ENCODE measurements around the gene CDH3. TPM values are rescaled to one million over a fixed set of nuclear protein-coding genes. Genes with fewer than 3 reads are reported as not detected.

The CDH3 gene
- total and polyA plus RNA-seq, 2 donors (not counting 1 experiment from before 2014, with no cell fraction given): 0.17 to 0.24 TPM

GRCh38 chr16:68719993-68720489 is 74.9 kb downstream of the CDH3 start:
- Histone ChIP-seq H3K4me1 (ENCODE audit: control insufficient read depth in 2 of 2, insufficient read depth in 2 of 2, low read length in 2 of 2) (peaks cover 0 to 2% of the 10 kb centered on the region in 2 donors), H3K27ac (ENCODE audit: low read length in 2 of 2) (no peak overlapping the region), H3K4me2 (replicated peaks; ENCODE audit: low read depth, low read length, poor library complexity, severe bottlenecking) (no peak overlapping the region), H3K36me3 (replicated peaks in 1 of 2; ENCODE audit: control extremely low read depth in 1 of 2, control insufficient read depth in 1 of 2, extremely low read depth in 1 of 2, insufficient read depth in 2 of 2, low read length in 1 of 2) (no peaks in the 10 kb centered on the region), H3K4me3 (ENCODE audit: control extremely low read depth in 1 of 5, extremely low read depth in 1 of 5, insufficient read depth in 1 of 5, low read depth in 2 of 5, low read length in 4 of 5) (no peak overlapping the region), H2AFZ (ENCODE audit: insufficient read depth, low read depth, low read length, poor library complexity, severe bottlenecking) (no peak overlapping the region), H3K79me2 (ENCODE audit: control insufficient read depth, insufficient read depth, low read length) (no peaks in the 10 kb centered on the region), H3K9ac (ENCODE audit: low read length) (no peak overlapping the region), H4K20me1 (ENCODE audit: control insufficient read depth, insufficient read depth, low read length, poor library complexity, severe bottlenecking) (no peaks in the 10 kb centered on the region), H3K27me3 (replicated peaks in 1 of 4; ENCODE audit: control extremely low read depth in 1 of 4, control insufficient read depth in 3 of 4, insufficient read depth in 4 of 4, low read length in 3 of 4) (no peaks in the 10 kb centered on the region), H3K9me3 (ENCODE audit: control extremely low read depth in 1 of 3, control insufficient read depth in 2 of 3, insufficient read depth in 1 of 3, low read length in 2 of 3) (peaks cover 0 to 3% (median 0%) of the 10 kb centered on the region in 3 donors)
- Mint-ChIP-seq H3K4me1 (peaks cover 10% of the 10 kb centered on the region), H3K9me3 (ENCODE audit: insufficient read depth) (peaks cover 2% of the 10 kb centered on the region), H3K27ac (peak overlapping the region; percentile 68), H3K4me3 (no peak overlapping the region), H3K27me3 (no peaks in the 10 kb centered on the region)
- no peak for DNase-seq
- peak; percentile 83 for ATAC-seq (ENCODE audit: low read depth)
- WGBS (ENCODE audit: insufficient coverage): 43% methylated on average over 1 of the region's 2 CpGs
- intact Hi-C loops (cut with micrococcal nuclease): loop anchor here (5.0 kb wide), 1 partner anchor 37 kb away; no protein-coding TSS in a partner anchor
- TF ChIP-seq, protein P1, sequence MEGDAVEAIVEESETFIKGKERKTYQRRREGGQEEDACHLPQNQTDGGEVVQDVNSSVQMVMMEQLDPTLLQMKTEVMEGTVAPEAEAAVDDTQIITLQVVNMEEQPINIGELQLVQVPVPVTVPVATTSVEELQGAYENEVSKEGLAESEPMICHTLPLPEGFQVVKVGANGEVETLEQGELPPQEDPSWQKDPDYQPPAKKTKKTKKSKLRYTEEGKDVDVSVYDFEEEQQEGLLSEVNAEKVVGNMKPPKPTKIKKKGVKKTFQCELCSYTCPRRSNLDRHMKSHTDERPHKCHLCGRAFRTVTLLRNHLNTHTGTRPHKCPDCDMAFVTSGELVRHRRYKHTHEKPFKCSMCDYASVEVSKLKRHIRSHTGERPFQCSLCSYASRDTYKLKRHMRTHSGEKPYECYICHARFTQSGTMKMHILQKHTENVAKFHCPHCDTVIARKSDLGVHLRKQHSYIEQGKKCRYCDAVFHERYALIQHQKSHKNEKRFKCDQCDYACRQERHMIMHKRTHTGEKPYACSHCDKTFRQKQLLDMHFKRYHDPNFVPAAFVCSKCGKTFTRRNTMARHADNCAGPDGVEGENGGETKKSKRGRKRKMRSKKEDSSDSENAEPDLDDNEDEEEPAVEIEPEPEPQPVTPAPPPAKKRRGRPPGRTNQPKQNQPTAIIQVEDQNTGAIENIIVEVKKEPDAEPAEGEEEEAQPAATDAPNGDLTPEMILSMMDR (IDR thresholded peaks at IDR 0.05): no peak
- TF ChIP-seq EZH2 (IDR thresholded peaks at IDR 0.05; ENCODE audit: borderline replicate concordance, insufficient read depth, low read depth, low read length, poor library complexity, severe bottlenecking): no peak
- CTCF ChIA-PET: interaction anchor here (0.7 to 1.4 kb wide), 3 partner anchors 10 to 81 kb away, joined by 3 to 4 read pairs (median 3); no protein-coding TSS in a partner anchor
- POLR2A ChIA-PET: interaction anchor here (0.7 kb wide), 1 partner anchor 163 kb away, joined by 3 read pairs; no protein-coding TSS in a partner anchor
